ENCODE data around the gene PCDHGA1. TPM values are rescaled to one million over a fixed set of nuclear protein-coding genes. Genes with fewer than 3 reads are reported as not detected.
A peak's percentile ranks its signal among the peaks of the same experiment; 100 is the strongest.
"Not testable (repeated sequence)": the region's sequence is repeated elsewhere in the genome, so short reads cannot be mapped to it uniquely, and the experiment has no call there.

PCDHGA1 gene
- total RNA-seq, 1 experiment from 2014 or later = not detected

- Histone ChIP-seq H3K4me3 (ENCODE audit: insufficient read depth, low read depth, low read length) (no peak within 1 kb of the TSS), H3K27me3 (ENCODE audit: control insufficient read depth, insufficient read depth, low read length) (no peaks in the 10 kb centered on the region), H3K36me3 (replicated peaks; ENCODE audit: control insufficient read depth, insufficient read depth, low read length) (no peaks in the 10 kb centered on the region)
- peak; percentile 61 for DNase-seq
Measured at GRCh38 chr5:141338538-141339306, 8.4 kb downstream of the PCDHGA1 start, which contains the start of gene PCDHGA2. TSS of gene PCDHGA2 (plus strand) at chr5:141338760.

GRCh38 chr5:141340781-141341354 is 10.6 kb downstream of the PCDHGA1 start:
- H3K4me3 ChIP-seq (ENCODE audit: insufficient read depth, low read depth, low read length); DNase-seq; H3K36me3 ChIP-seq (replicated peaks; ENCODE audit: control insufficient read depth, insufficient read depth, low read length); H3K27me3 ChIP-seq (ENCODE audit: control insufficient read depth, insufficient read depth, low read length): not testable (repeated sequence)

GRCh38 chr5:141342773-141343172 is 12.5 kb downstream of the PCDHGA1 start:
- no peak overlapping the region for H3K4me3 ChIP-seq (ENCODE audit: insufficient read depth, low read depth, low read length)
- no peaks in the 10 kb centered on the region for H3K36me3 ChIP-seq (replicated peaks; ENCODE audit: control insufficient read depth, insufficient read depth, low read length)
- DNase-seq = no peak
- H3K27me3 ChIP-seq (ENCODE audit: control insufficient read depth, insufficient read depth, low read length) = no peaks in the 10 kb centered on the region

GRCh38 chr5:141343242-141343952 is 13.1 kb downstream of the PCDHGA1 start, which contains the start of gene PCDHGA3:
TSS of gene PCDHGA3 (plus strand) at chr5:141343829. CDS start at chr5:141344034, 205 bp downstream.
- Histone ChIP-seq H3K36me3 (replicated peaks; ENCODE audit: control insufficient read depth, insufficient read depth, low read length) (no peaks in the 10 kb centered on the region), H3K27me3 (ENCODE audit: control insufficient read depth, insufficient read depth, low read length) (no peaks in the 10 kb centered on the region), H3K4me3 (ENCODE audit: insufficient read depth, low read depth, low read length) (no peak within 1 kb of the TSS)
- DNase-seq = peak; percentile 56

- no peaks in the 10 kb centered on the region for H3K27me3 ChIP-seq (ENCODE audit: control insufficient read depth, insufficient read depth, low read length)
- DNase-seq = no peak
- H3K36me3 ChIP-seq (replicated peaks; ENCODE audit: control insufficient read depth, insufficient read depth, low read length) = no peaks in the 10 kb centered on the region
- no peak overlapping the region for H3K4me3 ChIP-seq (ENCODE audit: insufficient read depth, low read depth, low read length)
Measured at GRCh38 chr5:141343953-141344463, 13.7 kb downstream of the PCDHGA1 start.

GRCh38 chr5:141345327-141345726 is 15.0 kb downstream of the PCDHGA1 start:
- Histone ChIP-seq H3K4me3 (ENCODE audit: insufficient read depth, low read depth, low read length) (no peak overlapping the region), H3K27me3 (ENCODE audit: control insufficient read depth, insufficient read depth, low read length) (no peaks in the 10 kb centered on the region), H3K36me3 (replicated peaks; ENCODE audit: control insufficient read depth, insufficient read depth, low read length) (no peaks in the 10 kb centered on the region)
- no peak for DNase-seq

GRCh38 chr5:141346017-141346416 is 15.7 kb downstream of the PCDHGA1 start:
- not testable (repeated sequence) for DNase-seq; H3K27me3 ChIP-seq (ENCODE audit: control insufficient read depth, insufficient read depth, low read length); H3K36me3 ChIP-seq (replicated peaks; ENCODE audit: control insufficient read depth, insufficient read depth, low read length); H3K4me3 ChIP-seq (ENCODE audit: insufficient read depth, low read depth, low read length)

GRCh38 chr5:141349917-141350619 is 19.8 kb downstream of the PCDHGA1 start, which contains the start of gene PCDHGB1:
TSS of gene PCDHGB1 (plus strand) at chr5:141350099. CDS start at chr5:141350261, 162 bp downstream.
- Histone ChIP-seq H3K36me3 (replicated peaks; ENCODE audit: control insufficient read depth, insufficient read depth, low read length) (no peaks in the 10 kb centered on the region), H3K27me3 (ENCODE audit: control insufficient read depth, insufficient read depth, low read length) (no peaks in the 10 kb centered on the region), H3K4me3 (ENCODE audit: insufficient read depth, low read depth, low read length) (no peak within 1 kb of the TSS)
- DNase-seq = peak; percentile 83

GRCh38 chr5:141351591-141351990 is 21.3 kb downstream of the PCDHGA1 start:
- Histone ChIP-seq H3K27me3 (ENCODE audit: control insufficient read depth, insufficient read depth, low read length) (no peaks in the 10 kb centered on the region), H3K36me3 (replicated peaks; ENCODE audit: control insufficient read depth, insufficient read depth, low read length) (no peaks in the 10 kb centered on the region), H3K4me3 (ENCODE audit: insufficient read depth, low read depth, low read length) (no peak overlapping the region)
- DNase-seq = no peak

GRCh38 chr5:141354900-141355469 is 24.7 kb downstream of the PCDHGA1 start, which contains the start of gene PCDHGA4:
TSS of gene PCDHGA4 (plus strand) at chr5:141355021. CDS start at chr5:141355108, 87 bp downstream.
- no peak for DNase-seq
- no peaks in the 10 kb centered on the region for H3K36me3 ChIP-seq (replicated peaks; ENCODE audit: control insufficient read depth, insufficient read depth, low read length)
- no peak within 1 kb of the TSS for H3K4me3 ChIP-seq (ENCODE audit: insufficient read depth, low read depth, low read length)
- no peaks in the 10 kb centered on the region for H3K27me3 ChIP-seq (ENCODE audit: control insufficient read depth, insufficient read depth, low read length)

- Histone ChIP-seq H3K36me3 (replicated peaks; ENCODE audit: control insufficient read depth, insufficient read depth, low read length) (no peaks in the 10 kb centered on the region), H3K27me3 (ENCODE audit: control insufficient read depth, insufficient read depth, low read length) (no peaks in the 10 kb centered on the region), H3K4me3 (ENCODE audit: insufficient read depth, low read depth, low read length) (no peak overlapping the region)
- DNase-seq = no peak
Measured at GRCh38 chr5:141355641-141356040, 25.3 kb downstream of the PCDHGA1 start.

GRCh38 chr5:141356133-141356532 is 25.8 kb downstream of the PCDHGA1 start:
- DNase-seq = no peak
- Histone ChIP-seq H3K4me3 (ENCODE audit: insufficient read depth, low read depth, low read length) (no peak overlapping the region), H3K27me3 (ENCODE audit: control insufficient read depth, insufficient read depth, low read length) (no peaks in the 10 kb centered on the region), H3K36me3 (replicated peaks; ENCODE audit: control insufficient read depth, insufficient read depth, low read length) (no peaks in the 10 kb centered on the region)

GRCh38 chr5:141356950-141357349 is 26.6 kb downstream of the PCDHGA1 start:
- no peaks in the 10 kb centered on the region for H3K36me3 ChIP-seq (replicated peaks; ENCODE audit: control insufficient read depth, insufficient read depth, low read length)
- no peak for DNase-seq
- H3K4me3 ChIP-seq (ENCODE audit: insufficient read depth, low read depth, low read length) = no peak overlapping the region
- no peaks in the 10 kb centered on the region for H3K27me3 ChIP-seq (ENCODE audit: control insufficient read depth, insufficient read depth, low read length)

Data from H7 (cell line).